ENCODE results near the gene PTCH2.
"Not testable (repeated sequence)": the region's sequence is repeated elsewhere in the genome, so short reads cannot be mapped to it uniquely, and the experiment has no call there.

The PTCH2 gene

DNA sequence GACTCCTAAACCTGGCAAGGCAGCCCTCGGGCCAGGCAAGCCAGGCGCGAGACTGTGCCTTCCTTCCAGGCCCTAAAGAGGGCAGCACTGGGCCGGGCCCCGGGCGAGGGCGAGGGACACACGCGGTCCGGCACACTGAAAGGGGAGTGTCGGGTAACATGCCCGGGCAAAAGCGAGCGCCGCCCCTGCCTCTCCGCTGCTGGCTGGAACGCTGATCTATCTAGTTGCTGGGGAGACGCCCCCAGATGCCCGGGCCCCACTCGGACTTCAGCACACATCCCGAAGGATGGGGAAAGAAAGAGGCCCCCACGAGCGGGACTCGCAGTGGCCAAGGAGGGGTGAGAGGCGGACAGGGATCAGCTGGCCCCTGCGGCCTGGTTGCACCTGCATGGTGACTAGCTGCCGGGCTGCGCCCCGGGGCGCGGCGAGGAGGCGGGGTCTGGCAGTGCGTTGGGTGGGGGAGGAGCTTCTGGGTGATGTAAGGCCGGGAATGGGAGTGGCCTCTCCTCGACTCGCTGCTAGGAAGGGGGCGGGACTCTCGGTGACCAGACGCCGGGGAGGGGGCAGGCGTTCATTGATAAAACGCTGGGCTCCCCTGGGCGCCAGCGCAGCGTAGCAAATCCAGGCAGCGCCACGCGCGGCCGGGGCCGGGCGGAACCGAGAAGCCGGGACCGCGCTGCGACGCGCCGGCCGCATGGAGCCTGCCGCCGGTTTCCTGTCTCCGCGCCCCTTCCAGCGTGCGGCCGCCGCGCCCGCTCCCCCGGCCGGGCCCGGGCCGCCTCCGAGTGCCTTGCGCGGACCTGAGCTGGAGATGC, 43.1 kb downstream of the PTCH2 start, which contains the start of gene PLK3:
Gene PLK3, plus strand, starts transcription at position 608 of the 815 bp plus-strand sequence. Its CDS starts 87 bp downstream, at position 695.
- TF ChIP-seq, protein P1, sequence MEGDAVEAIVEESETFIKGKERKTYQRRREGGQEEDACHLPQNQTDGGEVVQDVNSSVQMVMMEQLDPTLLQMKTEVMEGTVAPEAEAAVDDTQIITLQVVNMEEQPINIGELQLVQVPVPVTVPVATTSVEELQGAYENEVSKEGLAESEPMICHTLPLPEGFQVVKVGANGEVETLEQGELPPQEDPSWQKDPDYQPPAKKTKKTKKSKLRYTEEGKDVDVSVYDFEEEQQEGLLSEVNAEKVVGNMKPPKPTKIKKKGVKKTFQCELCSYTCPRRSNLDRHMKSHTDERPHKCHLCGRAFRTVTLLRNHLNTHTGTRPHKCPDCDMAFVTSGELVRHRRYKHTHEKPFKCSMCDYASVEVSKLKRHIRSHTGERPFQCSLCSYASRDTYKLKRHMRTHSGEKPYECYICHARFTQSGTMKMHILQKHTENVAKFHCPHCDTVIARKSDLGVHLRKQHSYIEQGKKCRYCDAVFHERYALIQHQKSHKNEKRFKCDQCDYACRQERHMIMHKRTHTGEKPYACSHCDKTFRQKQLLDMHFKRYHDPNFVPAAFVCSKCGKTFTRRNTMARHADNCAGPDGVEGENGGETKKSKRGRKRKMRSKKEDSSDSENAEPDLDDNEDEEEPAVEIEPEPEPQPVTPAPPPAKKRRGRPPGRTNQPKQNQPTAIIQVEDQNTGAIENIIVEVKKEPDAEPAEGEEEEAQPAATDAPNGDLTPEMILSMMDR (IDR thresholded peaks at IDR 0.05; ENCODE audit: low read depth, low read length), result peak; percentile 98
- peak; percentile 99 for DNase-seq (ENCODE audit: low read depth in 2 of 2)
- H3K4me3 ChIP-seq (replicated peaks in 1 of 2; ENCODE audit: low read depth in 2 of 2, low read length in 2 of 2), result peak within 1 kb of the TSS; percentile 87 to 94

DNA sequence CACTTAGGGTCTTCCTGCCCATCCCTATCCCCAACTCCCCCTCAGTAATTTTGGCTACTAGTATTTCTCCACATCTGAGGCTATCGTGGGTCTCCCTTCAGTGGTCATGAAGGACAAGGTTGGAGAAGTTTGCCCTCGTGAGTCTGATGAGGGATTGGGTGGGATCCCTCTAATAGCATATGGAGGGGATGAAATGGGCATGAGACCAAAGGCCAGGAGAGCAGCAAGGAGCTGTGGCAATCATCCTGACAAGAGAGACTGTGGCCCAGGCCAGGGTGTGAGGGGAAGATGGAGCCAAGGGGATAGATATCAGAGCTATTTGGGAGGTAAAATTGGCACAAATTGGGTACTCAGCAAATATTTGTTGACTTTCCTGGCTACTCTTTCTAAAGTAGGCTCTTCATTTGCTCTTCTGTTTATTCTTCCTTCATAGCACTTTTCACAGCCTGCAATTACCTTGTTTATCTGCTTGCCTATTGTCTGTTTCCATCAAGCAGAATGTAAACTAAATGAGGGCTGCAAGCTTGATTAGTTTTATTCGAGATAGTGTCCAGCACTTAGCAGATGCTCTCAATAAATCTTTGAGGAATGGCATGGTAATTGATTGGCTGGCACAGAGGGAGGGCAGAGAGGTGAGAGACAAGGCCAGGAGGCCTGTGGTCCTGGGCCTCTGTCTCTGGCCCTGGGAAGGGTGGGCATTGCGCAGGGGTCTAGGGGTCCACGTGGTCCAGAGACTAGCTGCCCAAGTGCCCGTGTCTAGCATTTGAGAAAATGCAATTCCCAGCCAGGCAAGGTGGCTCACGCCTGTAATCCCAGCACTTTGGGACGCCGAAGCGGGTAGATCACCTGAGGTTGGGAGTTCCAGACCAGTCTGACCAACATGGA, 44.3 kb downstream of the PTCH2 start:
- DNase-seq (ENCODE audit: low read depth in 2 of 2), result no peak
- TF ChIP-seq, protein P1 (IDR thresholded peaks at IDR 0.05; ENCODE audit: low read depth, low read length), result no peak
- H3K4me3 ChIP-seq (replicated peaks in 1 of 2; ENCODE audit: low read depth in 2 of 2, low read length in 2 of 2), result no peak overlapping the region

DNA sequence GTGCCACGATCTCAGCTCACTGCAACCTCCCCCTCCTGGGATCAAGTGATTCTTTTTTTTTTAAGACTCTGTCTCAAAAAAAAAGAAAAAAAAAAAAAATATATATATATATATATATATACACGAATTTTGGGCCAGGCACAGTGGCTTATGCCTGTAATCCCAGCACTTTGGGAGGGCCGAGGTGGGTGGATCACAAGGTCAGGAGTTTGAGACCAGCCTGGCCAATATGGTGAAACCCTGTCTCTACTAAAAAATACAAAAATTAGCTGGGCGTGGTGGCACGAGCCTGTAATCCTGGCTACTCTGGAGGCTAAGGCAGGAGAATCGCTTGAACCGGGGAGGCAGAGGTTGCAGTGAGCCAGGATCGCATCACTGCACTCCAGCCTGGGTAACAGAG, 45.2 kb downstream of the PTCH2 start:
- not testable (repeated sequence) for H3K4me3 ChIP-seq (replicated peaks in 1 of 2; ENCODE audit: low read depth in 2 of 2, low read length in 2 of 2); DNase-seq (ENCODE audit: low read depth in 2 of 2)

DNA sequence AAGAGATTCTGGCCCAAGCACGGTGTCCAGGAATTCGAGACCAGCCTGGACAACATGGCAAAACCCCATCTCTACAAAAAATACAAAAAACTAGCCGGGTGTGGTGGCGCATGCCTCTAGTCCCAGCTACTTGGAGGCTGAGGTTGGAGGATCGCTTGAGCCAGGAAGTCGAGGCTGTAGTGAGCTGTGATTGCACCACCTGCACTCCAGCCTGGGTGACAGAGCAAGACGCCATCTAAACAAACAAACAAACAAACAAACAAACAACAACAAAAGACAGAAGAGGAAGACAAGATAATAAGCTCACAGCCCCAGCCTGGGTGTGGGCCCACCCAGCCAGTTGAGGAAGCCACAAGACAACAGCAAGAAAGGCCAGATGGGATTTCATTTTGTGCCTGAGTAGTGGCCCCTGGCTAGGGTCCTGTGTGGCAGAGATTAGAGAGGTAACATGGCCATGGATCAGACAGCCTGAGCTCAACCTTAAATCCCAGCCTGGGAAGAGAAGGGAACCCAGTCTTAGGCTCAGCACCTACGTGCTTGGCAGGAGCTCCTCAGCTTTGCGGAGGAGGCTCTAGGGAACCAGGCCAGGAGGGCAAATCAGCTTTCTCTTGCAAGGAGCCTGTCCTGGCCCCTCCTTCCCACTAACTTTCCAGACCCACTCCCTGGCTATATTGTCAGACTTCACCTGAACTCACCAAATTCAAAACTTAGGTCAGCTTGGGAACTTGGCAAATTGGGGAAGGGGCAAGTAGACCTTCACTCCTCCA, 50.1 kb downstream of the PTCH2 start:
- TF ChIP-seq, protein P1 (IDR thresholded peaks at IDR 0.05; ENCODE audit: low read depth, low read length), result no peak
- no peak overlapping the region for H3K4me3 ChIP-seq (replicated peaks in 1 of 2; ENCODE audit: low read depth in 2 of 2, low read length in 2 of 2)
- DNase-seq (ENCODE audit: low read depth in 2 of 2), result no peak

DNA sequence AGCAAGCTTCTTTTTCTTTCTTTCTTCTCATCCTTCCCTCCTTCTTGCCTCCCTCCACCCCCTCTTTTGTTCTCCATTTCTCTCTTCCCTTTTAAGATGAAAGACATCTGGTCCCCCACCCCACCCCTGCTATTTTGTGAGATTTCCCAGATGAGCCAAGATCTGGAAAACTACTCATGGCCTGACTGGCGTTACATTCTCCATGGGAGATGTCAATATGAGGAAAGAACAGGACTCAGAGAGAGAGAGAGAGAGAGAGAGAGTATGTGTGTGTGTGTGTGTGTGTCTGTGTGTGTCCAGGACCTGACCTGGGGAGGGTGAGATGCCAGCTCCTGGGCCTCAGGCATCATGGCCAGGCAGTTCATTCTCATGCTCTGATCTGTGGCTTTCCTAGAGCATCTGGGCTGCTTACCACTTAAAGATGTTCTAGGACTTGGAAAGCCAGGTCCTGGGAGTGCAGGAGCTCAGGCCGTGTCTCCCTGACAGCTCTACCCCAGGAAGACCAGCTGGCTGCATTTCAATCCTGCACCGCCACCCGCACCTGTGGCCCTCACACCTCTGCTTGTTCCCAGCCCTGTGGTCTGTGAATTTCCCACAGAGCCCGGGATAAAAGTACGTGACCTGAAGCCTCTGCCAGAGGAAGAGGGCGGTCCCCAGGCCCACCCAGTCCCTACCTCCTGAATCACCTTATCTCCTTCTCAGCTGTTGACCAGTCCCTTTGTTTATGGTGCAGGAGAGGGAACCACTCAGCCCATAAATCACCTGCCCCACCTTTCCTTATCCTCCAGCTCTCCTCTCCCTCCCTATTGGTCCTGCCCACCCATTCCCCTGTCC, 51.9 kb downstream of the PTCH2 start:
- no peak for DNase-seq (ENCODE audit: low read depth in 2 of 2)
- no peak overlapping the region for H3K4me3 ChIP-seq (replicated peaks in 1 of 2; ENCODE audit: low read depth in 2 of 2, low read length in 2 of 2)

DNA sequence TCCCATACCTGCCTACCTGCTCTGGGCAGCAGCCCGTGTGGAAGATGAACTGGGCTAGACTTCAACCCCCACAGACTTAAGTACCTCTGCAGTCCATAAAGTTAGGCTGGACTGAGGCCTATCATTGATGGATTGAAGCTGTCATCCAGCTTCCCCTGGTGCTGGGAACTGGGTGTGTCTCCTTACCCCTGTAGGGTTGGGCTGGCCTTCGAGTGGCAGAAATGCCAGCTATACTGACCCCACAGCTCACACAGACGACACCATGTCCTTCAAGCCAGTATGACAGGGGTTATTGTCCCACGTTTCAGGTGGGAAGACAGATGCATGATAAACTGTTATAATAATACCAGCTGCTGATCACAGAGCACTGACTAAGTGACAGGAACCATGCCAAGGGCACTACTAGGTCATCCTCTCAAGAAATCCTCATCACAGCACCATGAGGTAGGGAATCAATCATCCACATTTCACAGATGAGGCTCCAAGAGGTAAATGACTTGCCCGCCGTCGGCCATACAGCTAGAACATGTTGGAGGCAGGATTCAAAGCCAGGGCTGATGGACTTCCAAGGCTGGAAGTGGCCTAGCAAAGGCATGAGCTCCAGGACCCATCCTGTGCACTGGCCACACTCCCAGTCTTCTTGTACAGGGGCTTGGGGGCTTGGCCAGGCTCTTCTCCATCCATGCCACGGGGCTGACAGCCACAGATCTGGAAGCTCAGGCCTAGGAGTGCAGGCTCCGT, 54.8 kb downstream of the PTCH2 start, which contains the start of gene BEST4:
Gene BEST4, minus strand, starts transcription at position 51 of the 741 bp plus-strand sequence. CDS start 465 bp downstream, outside the sequence.
- DNase-seq (ENCODE audit: low read depth in 2 of 2), result no peak

More for the DNA sequence above, 51.9 kb downstream of the PTCH2 start:
- TF ChIP-seq, protein P1 (IDR thresholded peaks at IDR 0.05; ENCODE audit: low read depth, low read length), result no peak

More for the DNA sequence above, 54.8 kb downstream of the PTCH2 start, which contains the start of gene BEST4:
- TF ChIP-seq, protein P1 (IDR thresholded peaks at IDR 0.05; ENCODE audit: low read depth, low read length), result no peak
- no peak within 1 kb of the TSS for H3K4me3 ChIP-seq (replicated peaks in 1 of 2; ENCODE audit: low read depth in 2 of 2, low read length in 2 of 2)
